ENCODE results near the gene GRID1.

DNA sequence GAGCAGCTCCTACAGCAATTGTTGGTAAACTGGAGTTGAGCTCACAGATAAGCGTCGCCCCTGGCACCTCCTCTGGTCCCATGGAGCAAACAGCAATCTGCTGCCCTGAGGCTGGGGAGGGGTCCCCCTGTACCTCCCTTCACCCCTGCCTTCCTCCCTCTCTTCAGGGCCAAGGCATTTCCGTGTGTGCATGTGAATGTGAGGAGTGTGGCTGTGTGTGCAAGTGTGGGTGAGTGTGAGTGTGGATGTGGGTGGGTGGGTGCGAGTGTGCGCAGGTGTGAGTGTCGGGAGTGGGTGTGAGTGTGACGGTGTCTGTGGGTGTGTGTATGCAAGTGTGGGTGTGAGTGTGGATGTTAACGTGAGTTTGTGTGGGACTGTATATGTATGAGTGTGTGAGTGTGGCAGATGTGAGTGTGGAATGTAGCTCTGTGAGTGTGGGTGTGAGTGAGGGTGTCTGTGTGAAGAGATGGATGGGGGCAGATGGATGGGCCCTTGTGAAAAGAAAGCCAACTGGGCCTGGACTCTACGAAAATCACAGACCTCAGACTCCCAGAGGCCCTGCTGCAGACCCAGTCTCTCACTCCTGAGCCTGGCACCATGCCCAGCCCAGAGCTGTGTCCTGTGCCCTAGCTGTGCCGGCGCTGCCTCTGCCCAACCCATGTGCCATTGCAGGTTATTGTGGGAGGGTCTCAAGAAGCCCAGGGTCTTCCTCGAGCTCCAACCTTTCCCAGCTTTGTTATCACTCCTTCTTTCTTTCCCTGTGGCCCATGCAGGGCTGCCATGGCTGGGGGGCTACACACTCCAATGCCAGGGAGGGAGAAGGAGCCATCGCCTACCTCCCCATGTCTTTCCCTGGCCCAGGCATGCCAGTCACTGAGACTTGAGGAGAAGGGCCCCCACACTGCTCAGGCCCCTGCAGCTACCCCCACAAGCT, 73.9 kb downstream of the GRID1 start:
- TF ChIP-seq, protein P1, sequence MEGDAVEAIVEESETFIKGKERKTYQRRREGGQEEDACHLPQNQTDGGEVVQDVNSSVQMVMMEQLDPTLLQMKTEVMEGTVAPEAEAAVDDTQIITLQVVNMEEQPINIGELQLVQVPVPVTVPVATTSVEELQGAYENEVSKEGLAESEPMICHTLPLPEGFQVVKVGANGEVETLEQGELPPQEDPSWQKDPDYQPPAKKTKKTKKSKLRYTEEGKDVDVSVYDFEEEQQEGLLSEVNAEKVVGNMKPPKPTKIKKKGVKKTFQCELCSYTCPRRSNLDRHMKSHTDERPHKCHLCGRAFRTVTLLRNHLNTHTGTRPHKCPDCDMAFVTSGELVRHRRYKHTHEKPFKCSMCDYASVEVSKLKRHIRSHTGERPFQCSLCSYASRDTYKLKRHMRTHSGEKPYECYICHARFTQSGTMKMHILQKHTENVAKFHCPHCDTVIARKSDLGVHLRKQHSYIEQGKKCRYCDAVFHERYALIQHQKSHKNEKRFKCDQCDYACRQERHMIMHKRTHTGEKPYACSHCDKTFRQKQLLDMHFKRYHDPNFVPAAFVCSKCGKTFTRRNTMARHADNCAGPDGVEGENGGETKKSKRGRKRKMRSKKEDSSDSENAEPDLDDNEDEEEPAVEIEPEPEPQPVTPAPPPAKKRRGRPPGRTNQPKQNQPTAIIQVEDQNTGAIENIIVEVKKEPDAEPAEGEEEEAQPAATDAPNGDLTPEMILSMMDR (IDR thresholded peaks at IDR 0.05) = no peak
- TF ChIP-seq ZFX (IDR thresholded peaks at IDR 0.05; ENCODE audit: borderline replicate concordance) = no peak

Data from 22Rv1 (cell line).